GM19238 (cell line): ENCODE measurements around the gene BTBD16.

Experiments used
- DNase-seq: peaks from one replicate; pipeline ENCODE4 v3.0.0; 2011; ENCODE audit warnings: low spot score; ENCODE audit not compliant: insufficient read length

Gene BTBD16

DNA sequence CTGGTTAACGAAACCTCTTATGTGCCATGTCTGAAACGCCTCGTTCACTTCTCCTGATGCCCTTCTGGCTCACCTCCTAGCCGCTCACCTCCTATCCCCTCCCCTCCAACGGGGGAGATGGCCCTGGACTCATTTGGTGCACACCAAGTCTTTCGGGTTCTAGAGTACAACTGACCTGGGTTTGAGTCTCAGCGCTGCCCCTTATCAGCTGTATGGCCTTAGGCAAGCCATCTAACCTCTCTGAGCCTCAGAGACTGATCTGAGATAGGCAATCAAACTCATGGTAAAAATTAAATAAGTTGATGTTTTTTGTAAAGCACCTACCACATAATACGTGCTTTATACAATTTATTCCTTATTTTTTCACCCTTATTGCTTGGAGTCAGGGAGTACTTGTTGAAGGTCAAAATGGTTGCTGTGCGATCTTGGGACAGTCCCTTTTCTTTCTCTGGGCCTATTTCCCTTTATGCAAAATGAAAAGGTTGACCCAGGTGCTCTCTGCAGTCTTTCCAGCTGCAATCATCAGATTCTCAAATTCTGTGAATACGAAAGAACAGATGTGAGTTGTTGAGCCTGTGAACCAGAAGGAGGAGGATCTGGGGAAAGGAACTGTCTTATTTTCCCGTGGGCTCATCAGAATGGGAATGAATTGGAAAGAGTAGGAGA is 72.2 kb downstream of the BTBD16 start:
- DNase-seq: no peak

DNA sequence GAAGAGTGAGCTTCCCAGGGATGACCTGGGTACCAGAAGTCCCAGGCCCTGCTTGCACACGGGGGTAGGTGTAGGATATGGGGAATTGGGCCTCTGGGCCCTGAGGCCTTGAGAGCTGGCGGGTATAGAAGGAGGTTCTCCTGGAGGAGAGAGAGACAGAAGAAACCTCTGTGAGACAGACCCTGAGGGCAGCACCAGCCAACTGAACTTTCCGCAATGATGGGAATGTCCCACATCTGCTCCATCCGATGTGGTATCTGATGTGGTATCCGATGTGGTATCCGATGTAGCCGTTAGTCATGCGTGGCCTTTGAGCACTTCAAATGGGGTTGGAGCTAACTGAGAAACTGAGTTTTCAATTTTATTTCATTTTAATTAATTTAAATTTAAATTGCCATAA is 72.8 kb downstream of the BTBD16 start:
- DNase-seq: no peak

DNA sequence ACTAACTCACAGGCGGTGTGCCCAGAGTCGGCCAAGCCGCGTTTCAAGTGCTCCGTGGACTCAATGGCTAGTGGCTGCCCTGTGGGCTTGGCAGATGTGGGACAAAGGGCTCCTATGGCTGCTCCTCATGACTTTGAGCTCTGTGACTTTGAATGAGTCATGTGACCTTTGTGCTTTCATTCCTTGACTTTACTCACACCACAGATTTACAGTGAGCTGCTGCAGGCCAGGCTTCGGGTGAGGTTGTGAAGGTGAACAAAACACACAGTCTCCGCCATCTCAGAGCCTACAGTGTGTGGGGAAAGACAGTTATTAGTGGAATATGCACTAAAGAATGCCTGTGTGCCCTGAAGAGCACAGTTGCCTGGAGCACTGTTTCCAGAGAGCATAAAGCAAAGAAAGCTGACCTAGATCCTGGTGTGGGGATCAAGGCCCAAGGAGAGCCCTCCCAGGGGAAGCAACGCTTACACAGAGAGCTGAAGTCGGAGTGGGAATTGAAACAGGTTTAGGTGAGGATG is 73.7 kb downstream of the BTBD16 start:
- DNase-seq: no peak

DNA sequence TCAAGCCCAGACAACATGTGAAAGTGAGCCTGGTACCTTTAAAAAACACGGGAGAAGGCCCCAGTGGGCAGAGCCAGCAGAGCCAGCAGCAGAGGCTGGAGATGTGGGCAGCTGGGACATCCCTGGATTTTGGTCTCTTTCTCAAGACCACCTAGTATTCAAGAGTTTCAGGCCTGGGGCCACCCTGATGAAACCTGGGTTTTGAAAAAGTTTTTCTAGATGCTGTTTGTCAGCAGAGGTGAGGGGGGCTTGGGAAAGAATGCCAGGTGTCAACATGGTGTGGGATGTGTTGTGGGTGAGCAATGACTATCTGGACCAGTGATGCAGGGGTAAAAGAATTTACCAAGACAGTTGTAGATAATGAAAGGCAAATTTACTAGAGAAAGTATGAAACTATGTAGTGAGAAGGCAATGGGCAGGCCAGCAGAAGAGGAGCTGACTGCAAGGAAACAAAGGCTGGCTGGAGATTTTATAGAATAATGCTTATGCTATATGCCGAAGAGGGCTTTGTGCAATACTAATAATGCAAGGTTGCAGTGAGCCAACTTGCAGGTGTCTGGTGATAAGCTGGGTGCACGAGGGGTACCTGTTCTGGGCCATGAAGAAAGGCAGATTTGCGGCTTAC is 75.3 kb downstream of the BTBD16 start:
- DNase-seq: no peak

DNA sequence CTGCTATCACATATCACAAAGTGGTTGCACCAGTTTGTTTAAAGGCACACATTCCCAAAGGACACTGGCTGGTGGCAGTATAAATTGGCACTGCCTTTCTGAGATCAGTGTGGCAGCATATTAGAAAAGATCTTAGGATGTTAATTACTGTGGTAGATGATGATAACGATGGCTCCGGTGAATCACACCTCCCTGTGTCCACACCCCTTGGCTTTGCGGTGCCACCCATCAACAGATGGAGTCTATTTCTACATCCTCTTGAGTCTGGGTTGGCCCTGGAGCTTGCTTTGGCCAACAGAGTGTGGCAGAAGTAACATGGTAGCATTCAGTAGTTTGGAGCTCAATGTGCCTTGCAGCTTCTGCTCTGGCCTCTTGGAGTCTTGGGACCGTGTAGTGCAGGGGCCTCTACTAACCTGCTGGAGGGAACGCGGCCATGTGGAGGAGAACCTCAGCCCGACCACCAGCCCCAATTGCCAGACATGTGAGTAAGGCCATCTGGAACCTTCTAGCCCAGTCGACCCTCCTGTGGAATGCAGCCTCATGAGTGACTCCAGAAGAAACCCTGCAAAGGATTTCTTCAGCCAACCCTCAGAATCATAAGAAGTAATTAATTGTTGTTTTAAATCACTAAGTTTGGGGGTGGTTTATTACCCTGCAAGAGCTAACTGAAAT is 76.2 kb downstream of the BTBD16 start:
- DNase-seq: no peak

DNA sequence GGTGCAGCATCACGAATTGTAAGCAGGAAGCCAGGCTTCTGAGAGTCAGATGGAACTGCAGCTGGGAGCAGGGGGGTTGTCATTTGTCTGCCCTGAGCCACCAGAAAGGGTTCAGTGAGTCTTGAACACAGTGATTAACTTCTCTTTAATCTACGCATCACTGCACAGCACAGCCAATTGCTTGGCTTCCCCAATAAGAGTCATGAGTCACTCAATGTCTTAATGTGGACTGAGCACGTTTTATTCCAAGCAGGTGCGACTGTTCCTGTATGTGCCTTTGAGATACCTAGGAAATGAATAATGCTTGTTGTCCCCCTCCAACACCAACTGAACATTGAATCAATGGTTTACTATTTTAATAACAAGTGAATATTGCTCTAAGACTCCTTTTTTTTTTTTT is 77.4 kb downstream of the BTBD16 start:
- DNase-seq: no peak

DNA sequence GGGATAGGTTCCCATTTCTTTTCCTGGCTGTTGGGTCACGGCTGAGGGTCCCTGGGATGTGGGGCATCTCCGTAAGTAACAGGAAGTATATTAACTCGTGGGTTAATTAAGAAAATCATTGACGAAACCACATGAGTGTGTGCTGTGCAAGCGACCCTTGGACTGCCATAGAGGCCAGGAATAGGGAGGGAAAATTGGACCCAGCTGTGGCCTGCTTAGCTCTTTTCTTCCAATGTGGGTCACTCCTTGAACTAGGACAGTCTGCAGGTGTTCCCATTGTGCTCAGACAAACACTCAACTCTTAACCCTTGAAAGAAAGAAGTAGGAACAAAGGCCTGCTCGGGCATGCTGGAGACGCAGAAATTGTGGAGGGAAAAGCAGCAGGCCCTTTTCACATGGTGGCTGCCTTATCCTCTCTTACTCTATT is 77.9 kb downstream of the BTBD16 start:
- no peak for DNase-seq

DNA sequence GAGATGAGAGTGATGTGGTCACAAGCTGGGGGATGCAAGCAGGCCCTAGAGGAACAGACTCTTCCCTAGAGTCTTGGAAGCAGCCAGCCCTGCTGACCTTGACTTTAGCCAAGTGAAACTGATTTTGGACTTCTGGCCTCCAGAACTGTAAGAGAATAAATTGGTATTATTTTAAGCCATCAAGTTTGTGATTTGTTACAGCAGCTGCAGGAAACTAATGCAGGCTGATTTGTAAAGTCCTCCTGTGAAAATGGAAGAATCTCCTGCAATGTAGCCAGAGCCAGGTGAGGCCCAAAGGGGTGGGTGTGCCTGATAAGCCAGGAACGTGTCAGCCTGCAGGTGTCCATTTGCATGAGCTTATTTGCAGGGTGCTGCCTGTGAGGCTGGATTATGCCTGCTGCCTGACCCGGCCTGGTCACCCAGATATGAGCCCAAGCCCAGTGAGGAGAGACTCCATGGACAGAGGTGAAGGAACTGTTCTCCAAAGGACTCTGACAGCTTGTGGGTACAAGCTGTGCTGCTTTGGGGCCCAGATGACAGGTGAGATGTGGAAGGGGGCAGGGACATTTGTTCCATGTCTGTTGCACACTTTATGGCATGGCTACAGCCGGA is 78.8 kb downstream of the BTBD16 start:
- no peak for DNase-seq

DNA sequence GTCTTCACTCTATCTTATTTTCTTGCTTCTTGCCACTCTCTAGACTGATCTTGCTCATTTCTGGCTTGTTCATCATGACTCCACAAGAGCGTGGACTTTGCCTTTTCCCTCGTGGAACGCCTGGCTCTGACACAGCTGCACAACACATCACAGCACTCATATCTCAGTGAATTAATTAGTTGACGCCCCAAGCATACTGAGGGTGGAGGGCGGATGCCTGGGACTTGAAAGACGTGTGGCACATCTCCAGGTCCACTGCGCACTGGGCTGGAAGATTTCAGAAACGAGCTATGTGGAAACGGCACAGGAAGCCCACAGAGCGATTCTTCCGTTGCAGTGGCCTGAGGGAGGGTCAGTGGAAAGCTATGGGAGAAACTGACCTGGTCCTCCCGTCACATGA is 79.8 kb downstream of the BTBD16 start:
- no peak for DNase-seq

DNA sequence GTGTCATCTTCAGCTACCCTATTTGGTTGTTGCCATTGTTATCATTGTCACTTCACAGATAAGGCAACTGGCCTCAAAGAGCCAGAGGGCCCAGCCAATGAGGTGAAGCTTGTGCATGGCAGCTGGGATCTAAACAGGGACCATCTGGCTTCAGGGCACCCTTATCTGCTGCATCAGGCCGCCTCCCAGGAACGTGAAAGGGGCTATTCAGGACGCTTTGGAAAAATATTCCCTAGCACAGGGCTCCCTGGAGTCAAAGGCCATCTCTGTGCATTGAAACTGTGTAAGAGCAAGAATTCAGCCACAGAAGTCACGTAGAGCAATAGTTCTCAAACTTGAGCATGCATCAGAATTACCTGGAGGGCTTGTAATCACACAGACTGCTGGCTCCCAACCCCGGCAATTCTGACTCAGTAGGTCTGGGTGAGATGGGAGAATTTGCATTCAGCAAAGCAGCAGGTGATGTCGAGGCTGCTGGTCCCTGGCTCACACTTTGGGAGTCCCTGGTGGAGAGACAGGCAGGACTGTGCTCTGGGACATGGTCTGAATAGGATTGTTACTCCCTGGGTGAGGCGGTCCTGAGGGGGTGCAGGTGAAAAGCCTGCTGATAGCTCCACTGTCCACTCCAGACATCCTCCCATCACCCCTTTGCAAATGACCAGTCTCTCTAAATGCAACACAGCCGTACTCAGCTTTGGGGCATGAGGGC is 81.9 kb downstream of the BTBD16 start:
- no peak for DNase-seq

DNA sequence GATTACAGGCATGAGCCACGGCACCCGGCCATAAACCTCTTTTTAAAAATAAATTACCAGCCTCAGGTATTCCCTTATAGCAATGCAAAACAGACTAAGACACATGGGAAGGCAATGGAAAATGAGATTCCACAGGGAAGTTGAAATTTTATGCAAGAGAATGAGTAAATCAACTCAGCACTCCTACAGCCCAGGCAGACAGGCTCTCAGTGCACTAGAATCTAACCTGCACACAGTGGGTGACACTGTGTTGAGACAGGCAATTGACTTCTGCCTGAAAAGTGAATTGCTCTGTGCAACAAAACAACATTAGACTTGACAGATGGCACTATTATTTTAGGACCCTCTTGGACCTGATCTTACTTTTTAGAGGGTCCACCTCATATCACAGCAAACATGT is 83.3 kb downstream of the BTBD16 start:
- DNase-seq: no peak

DNA sequence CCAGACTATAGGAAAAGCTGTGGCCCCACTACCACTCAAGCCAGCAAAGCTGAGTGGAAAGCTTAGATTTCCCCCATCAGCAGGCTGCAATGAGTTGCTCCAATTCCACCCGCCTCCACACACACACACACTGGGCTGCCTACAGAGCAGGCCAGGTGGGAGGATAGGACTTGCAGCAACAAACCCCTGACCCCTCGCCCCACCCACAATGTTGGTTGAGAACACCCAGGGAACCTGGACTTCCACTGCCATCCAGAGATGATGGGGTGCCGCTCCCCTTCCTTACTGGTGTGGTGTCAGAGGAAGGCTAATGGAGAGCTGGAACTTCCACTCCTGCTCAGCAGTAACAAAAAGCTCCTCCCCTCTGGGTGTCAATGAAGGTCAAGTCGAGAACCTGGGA is 86.6 kb downstream of the BTBD16 start:
- DNase-seq: no peak

DNA sequence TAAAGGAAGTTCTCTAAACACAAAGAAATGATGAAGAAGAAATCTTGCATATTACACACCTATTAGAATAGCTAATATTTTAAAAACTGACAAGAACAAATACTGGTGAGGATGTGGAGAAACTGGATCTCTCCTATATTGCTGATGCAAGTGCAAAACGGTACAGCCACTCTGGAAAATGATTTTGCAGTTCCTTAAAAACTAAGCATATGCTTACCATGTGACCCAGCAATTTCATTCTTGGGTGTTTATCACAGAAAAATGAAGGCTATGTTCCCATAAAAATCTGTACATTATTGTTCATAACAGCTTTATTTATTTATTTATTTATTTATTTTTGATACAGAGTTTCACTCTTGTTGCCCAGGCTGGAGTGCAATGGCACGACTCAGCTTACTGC is 88.5 kb downstream of the BTBD16 start:
- DNase-seq: no peak

DNA sequence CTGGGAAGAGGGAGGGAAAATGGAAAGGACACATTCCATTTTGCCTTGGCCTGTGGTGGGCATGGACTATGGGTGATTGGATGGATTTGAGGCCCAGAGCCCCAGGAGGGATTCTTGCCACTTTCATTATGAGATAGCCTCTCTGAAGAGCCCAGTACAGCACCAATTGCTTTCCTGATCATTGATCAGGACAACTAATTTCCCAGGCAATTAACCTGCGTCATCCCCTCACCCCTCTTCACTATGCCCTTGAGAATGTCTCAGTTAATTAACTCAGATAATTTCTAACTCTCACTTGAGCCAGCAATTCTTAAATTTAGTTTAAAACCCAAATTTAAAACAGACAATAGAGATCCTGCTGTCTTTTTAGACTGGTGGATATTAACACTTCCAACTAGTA is 90.0 kb downstream of the BTBD16 start:
- no peak for DNase-seq

DNA sequence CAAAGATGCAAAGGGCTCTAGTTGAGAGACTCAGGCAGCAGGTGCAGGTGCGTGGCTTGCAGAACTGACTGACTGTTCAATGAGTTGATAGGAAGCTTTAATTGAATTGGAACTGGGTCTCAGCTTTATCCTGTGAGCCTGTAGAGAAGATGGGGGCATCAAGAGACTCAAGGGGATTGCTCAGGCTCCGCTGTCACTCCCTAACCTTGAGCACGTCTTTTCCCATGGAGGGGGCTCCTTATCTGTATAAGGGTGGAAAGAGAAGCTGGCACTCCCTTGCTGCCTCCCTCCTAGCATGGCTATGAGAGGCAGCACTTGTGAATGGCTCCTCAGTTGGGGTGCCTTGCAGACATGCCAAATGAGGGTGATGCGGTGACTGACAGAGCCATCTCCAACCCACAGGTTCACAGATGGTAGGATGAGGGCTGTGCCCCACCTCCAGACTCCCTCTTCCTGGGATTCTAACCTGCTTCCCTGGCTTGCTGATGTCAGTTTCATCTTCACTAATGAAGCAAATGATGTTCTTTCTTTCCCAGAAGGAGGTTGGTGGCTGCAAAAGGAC is 91.0 kb downstream of the BTBD16 start:
- DNase-seq: no peak

DNA sequence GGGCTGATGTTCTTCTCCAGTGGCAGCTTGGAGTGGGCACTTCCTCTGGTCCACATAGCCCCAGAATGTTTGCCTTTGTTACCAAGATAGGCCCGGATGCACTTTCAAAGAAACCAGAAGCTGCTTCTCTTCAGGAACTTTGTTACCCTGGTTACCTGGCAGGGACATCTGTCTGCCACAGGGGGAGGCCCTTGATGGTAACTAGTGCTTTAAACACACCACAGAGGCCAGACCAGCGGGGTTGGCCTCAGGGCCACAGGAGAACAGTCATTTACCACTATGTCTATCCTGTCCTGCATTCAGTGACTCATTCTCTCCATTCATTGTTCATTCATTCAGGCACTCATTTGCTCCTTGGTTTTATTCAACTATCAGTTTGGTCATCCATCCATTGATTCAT is 91.5 kb downstream of the BTBD16 start:
- no peak for DNase-seq

DNA sequence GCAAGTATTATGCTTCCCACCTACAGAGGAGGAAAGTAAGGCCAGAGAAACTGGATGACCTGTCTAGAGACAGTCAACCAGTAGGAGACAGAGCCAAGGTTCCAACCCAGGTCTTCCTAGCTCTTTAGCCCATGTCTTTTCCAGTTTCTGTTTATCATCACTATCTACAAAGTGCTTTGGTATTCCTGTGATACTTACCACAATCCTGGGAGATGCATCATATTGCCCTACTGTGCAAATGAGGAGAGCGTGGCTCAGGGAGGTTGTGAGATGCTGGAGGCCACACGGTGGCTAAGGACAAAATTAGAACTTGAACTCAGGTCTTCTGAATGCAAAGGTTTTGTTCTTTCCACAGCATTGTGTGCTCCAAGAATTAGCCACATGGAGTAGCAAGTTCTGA is 92.2 kb downstream of the BTBD16 start:
- DNase-seq: no peak

DNA sequence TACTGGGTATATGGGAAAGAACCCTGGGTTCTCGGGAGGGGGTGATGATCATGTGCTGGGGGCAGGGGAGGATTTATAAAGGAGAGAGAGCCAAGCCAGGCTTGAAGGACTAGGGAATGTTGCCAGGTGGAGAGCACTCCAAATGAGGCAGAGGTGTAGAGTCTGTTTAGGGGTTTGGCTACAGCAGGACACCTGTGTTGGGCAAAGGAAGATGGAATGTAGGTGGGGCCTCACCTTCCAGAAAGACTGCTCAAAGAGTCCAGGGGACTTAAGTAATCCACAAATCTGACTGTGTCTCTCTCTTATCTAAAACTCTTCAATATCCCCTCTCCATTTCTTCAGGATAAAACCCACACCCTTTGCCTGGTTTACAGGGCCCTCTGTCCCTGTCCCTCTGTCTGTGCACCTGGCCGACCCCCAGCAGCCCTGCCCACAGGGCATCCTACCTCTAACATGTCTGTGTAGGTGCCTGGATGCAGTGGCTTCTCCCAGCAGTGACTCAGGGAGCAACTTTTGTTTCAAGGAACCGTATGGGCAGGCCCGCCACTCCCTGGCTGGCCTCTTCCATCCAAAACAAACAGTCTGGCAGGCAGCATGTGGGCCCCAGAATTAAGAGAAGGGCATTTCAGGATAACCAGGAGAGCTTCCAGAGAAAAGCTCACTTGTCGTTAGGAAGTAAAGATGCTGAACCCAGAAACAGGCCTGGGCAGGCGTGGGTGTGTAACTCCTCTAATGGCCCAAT is 92.8 kb downstream of the BTBD16 start:
- DNase-seq: no peak

DNA sequence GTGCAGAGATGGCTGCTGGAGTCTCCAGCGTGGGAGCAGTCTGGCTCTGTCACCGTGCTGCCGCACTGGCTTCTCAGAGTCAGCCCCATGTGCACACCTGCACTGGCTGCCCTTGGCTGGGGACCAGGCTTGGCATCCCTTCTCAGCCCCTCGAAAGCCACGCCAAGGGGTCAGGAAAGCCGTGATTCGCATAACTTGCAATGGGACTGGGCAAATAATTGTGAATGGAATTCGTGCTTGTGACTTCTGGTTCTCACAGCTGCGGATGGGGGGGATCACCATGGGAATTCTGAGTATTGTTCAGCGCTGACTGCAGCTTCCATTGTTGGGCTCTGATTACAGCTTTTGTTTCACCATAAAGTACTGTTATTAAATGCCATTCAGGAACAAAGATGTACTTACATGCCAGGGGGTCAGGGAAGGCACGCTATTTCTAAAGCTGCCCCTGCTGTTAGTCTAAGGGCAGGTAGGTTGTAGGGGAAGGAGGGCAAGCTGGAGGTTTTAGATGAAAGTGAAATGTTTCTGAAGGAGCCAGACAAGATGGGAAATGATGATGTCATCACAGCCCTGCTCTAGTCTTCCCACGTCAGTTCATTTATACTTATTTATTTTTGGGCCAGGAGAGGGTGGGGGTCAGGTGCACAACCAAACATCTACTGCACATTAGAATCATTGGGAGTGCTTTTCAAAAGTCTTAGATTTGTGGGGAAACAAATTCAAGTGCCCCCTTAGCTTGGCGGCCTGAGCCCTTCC is 97.6 kb downstream of the BTBD16 start:
- no peak for DNase-seq

DNA sequence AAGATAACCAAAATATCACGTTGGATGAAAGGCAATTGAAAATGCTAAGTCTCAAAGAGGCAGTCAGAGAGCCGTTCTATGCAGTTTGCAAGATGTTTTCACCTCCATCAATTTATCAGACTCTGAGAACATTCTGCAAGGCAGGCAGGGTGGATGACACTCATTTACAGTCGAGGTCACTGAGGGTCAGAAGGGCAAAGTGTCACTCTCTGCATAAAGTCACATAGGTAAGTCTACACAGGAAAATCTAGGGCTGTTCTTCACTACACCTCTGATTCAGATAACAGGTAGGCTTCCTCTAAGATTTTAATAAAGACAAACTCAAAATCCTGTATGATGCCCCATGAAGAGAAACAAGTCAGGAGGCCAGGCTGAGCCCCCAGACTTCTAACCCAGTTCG is 102.0 kb downstream of the BTBD16 start:
- DNase-seq: no peak
